AG10803 (cell line): ENCODE results near the gene KLHL18.

Source experiments
- DNase-seq: peaks from one replicate; pipeline ENCODE4 v3.0.0; 2010; ENCODE audit warnings: low read depth
- H3K4me3 ChIP-seq: 2 replicates; pipeline ENCODE4 v1.5.1; 2011; ENCODE audit warnings: mild to moderate bottlenecking, low read length, control low read depth
- CTCF ChIP-seq: conservative IDR thresholded peaks from 2 replicates; pipeline ENCODE4 v1.5.1; 2011; ENCODE audit warnings: mild to moderate bottlenecking, low read length, control low read depth, inconsistent platforms

Gene KLHL18

GRCh38 chr3:47384425-47384824 is 101.7 kb downstream of the KLHL18 start:
- no peak overlapping the region for H3K4me3 ChIP-seq
- DNase-seq: no peak
- no peak for TF ChIP-seq CTCF

GRCh38 chr3:47385007-47385406 is 102.3 kb downstream of the KLHL18 start:
- no peak for DNase-seq
- no peak overlapping the region for H3K4me3 ChIP-seq
- no peak for TF ChIP-seq CTCF

- H3K4me3 ChIP-seq: no peak overlapping the region
- no peak for TF ChIP-seq CTCF
- no peak for DNase-seq
These were observed 103.1 kb downstream of the KLHL18 start for GRCh38 chr3:47385796-47386195.

GRCh38 chr3:47392933-47393332 is 110.2 kb downstream of the KLHL18 start:
- no peak for DNase-seq
- H3K4me3 ChIP-seq: no peak overlapping the region
- TF ChIP-seq CTCF: no peak

- no peak overlapping the region for H3K4me3 ChIP-seq
These were observed 111.6 kb downstream of the KLHL18 start for GRCh38 chr3:47394140-47394870.

GRCh38 chr3:47394881-47395280 is 112.1 kb downstream of the KLHL18 start:
- H3K4me3 ChIP-seq: no peak overlapping the region
- DNase-seq: no peak
- no peak for TF ChIP-seq CTCF

More at GRCh38 chr3:47394140-47394870, 111.6 kb downstream of the KLHL18 start:
- DNase-seq: no peak
- TF ChIP-seq CTCF: no peak
